Measurements from ENCODE around the gene E2F8. TPM values are rescaled to one million over a fixed set of nuclear protein-coding genes. Genes with fewer than 3 reads are reported as not detected.

Gene E2F8
- total and polyA plus RNA-seq, 2 experiments from 2014 or later: 8.3 to 10.6 TPM

Other genes starting within 250 kb of the E2F8 start
- gene MRGPRX2, start 180.2 kb downstream of the E2F8 start, total RNA-seq (2014; rRNA removed; shearing (Covaris generic)): not detected in 2 replicates
- not detected in 2 replicates for gene MRGPRX2, start 180.2 kb downstream of the E2F8 start, polyA plus RNA-seq (2016; fragmentation: Nextera tagmentation; extraction: Ambion mirVana)
- gene ZDHHC13, start 123.8 kb downstream of the E2F8 start, total RNA-seq (2014; rRNA removed; shearing (Covaris generic)): 27.7 and 30.0 TPM in 2 replicates
- gene ZDHHC13, start 123.8 kb downstream of the E2F8 start, polyA plus RNA-seq (2016; fragmentation: Nextera tagmentation; extraction: Ambion mirVana): 18.2 and 21.0 TPM in 2 replicates
- gene CSRP3, start 39.0 kb downstream of the E2F8 start, total RNA-seq (2014; rRNA removed; shearing (Covaris generic)): not detected in 2 replicates
- 0.38 TPM in 1 of 2 replicates, not detected in the other for gene CSRP3, start 39.0 kb downstream of the E2F8 start, polyA plus RNA-seq (2016; fragmentation: Nextera tagmentation; extraction: Ambion mirVana)